ENCODE data around the gene C1QTNF2.
A peak's percentile ranks its signal among the peaks of the same experiment; 100 is the strongest.

Gene C1QTNF2, protein sequence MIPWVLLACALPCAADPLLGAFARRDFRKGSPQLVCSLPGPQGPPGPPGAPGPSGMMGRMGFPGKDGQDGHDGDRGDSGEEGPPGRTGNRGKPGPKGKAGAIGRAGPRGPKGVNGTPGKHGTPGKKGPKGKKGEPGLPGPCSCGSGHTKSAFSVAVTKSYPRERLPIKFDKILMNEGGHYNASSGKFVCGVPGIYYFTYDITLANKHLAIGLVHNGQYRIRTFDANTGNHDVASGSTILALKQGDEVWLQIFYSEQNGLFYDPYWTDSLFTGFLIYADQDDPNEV

DNA sequence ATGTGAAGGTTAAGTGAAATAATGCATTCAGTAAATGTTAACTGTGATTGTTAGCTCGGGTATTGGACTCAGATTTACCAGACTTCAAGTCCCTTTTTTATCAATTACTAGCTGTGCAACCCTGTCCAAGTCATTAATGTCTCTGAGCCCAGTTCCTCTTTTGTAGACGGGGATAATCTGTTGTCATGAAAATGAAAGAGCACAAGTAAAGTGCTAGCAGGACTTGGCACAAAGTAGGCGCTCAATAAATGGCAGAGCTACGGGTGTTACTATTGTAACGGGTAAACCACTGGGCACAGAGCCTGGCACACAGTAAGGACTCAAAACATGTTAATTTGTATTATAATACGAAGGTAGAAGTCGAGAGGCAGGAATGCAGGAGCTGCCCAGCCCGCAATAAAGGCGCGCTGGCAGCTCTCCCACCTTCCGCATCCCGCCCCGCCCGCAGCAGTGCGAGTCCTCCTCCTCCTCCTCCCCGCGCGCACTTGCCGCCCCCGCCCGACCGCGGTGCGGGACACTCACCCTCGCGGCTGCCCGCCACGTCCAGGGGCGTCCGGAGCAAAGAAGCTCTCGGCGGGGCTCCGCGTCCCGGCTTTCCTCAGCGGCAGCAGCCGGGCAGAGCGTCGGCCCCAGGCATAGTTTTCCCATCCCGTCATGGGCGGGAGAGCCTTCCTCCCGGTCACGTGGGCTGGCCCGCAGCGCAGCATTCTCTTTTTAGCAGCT, at the start of gene C1QTNF2:
Gene C1QTNF2 (minus strand): TSS at position 637 of the 723 bp plus-strand sequence. CDS start 15,615 bp downstream, outside the sequence.
- DNase-seq, result peak; percentile 90

DNA sequence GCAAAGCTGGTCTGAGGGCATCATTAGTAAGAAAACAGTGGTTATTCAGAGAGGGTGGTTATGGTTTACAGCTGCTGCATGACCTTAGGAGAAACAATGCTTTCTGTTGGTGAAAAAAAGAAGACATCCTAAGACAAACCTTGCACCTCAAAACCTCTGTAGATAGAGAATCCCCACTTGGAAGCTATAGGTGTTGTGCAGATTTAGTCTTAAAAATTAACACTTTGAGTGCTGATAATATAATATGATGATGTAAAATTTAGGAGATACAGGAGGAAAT, 49.8 kb upstream of the C1QTNF2 start:
- no peak for DNase-seq

DNA sequence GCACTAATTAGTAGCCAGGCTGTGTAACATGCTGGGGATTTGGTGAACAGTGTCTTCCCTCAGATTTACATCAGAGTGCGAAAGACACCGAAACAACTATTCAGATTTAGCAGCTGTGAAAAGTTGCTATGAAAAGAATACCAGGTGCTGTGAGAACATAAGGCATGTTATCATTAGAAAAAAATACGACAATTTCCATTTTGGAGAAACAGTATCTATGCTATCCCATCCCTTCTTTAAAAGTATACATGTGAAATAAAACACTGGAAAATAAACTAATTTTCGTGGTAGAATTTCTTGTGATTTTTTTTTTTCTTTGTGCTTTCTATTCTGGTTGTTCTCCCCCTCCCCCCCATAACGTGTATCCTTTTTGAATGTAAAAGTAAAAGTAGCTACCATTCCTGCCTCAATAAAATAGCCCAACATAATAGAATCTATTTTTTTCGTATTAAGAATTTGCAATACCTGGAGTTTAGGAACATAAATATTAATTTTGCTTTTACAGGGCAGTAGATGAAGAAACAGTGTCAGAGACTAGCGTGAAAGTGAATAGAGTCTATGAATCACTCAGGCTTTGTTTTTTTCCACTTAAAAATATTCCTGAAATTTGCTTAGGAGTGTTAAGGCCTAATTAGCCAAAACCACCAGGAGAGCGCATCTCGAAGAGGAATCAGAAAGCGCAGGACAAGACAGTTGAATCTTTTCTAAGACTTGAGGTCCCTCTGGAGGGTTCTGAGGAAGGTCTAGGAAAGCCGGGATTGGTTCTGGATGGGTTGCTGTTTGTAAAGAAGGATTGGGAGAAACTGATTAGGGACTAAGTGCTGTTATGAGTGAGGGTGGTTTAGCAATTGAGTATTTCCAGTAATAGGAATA, 49.3 kb upstream of the C1QTNF2 start:
- DNase-seq, result no peak

DNA sequence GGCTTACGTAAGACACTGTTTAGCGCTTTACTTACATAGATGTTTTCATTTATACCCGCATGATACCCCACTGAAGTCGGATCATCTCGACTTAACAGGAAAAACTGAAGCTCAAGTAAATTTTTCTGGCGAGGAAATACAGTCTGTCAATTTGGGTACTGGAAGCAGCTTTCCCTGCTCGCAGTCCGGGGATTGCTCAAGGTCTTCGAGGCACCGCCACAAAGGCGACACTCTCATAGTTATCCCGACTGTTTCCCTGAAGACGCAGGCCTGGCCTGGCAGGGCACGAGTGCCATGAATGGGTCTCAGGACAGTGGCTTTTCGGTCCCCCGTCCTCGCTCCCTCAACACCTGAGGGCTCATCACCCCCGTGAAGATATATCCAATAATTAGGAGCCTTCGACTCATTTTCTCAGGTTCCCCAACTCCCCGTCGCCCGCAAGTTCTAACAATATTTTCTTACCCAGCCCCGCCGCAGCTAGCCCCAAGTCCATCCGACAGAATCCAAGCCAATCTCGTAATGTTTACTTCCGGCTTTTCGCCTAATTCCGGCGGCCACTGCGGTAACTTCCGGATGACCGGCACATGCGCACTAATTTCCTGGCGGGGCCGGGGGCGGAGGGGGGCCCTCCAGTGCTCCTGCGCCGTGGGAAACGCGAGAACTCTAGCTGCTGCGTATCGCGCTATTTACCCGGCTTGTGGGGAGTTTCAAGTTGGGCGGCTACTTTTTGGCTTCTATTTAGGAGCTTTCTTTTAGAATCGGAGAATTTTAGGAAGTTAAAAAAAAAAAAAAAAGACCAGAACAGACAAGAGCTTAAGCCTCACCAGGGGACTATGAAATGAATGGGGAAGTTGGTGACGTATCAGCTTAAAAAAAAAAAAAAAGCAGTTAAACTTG, 48.4 kb upstream of the C1QTNF2 start, which contains the start of gene SLU7:
Gene SLU7 (minus strand): TSS at position 521 of the 897 bp plus-strand sequence. CDS start 3,787 bp downstream, outside the sequence.
- DNase-seq, result peak; percentile 98

DNA sequence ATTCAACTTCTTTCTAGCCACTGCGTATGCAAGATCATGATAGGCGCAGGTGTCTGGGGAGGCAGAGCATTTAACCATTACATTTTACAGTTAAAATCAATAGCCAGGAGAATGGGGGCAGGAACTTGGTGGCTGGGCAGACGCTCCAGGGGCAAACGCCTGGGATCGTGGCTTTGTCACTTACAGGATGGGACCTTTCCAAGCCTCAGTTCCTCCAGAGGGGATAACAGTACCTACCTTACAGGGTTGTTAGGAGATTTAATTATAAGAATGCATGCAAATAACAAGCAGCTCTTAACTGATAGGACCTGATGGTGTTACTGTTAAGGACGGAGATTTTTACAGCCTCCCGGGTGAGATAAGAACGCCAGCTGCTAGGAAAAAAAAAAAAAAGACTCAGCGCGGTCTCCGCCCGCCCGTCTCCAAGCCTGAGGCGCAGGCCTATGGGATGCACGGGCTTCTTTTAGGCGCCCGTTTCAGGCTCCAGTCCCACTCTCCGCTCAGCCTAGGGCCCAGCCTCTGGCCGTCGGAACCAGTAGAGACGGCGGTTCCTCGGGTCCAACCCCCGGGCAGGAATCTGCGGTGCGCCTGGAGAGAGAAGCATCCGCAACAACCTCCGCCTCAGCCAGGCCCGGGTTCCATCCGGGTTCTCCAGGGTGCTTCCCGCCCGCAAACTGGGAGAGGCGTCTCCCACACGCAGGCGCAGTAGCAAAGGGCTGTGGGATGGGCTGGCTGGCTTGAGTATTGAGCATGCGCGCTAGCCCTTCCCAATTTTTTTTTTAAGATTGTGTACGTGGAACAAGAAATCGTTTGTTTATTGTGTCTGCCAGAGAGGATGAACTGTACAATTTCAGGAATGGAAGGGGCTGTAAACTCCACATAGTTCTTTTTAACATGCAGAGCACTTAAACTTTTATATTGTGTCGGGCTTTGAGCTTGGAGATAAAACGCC, 29.3 kb upstream of the C1QTNF2 start, which contains the start of gene FAM200C:
Gene FAM200C (minus strand): TSS at position 653 of the 952 bp plus-strand sequence. CDS start 4,564 bp downstream, outside the sequence.
- peak; percentile 98 for DNase-seq

DNA sequence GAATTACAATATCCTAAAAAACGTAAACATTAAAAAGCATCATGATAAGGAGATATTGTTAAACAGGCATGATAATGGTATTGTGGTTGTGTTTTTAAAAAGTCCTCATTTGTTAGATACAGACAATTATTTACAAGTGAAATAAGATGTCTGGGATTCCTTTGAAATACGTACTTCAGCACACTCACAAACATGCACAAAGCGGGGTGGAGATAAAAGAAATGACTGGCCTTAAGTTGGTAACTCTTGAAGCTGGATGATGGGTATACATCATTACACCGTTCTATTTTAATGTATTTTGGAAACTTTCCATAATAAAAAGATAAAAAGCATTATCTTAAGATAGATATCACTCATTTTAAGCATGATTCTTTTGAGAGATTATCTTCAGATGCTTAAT, 28.4 kb upstream of the C1QTNF2 start:
- peak; percentile 36 for DNase-seq

DNA sequence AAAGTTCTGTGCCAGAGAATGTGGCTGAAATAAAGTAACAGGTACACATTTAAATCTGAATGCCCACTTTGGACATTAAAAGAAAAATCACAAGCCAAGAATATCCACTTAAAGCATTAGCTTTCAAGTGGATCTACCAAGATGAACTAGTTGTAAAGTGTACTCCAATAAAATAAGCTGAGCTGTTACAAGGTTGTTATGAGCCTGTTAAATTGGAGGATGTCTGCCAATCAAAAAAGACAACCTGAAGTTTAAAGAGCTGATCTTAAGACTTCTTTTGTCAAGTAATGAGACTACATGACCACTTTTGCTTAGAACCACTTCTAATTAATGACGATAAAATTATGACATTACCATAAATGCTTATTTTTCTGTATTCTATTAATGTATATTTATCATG, 27.1 kb upstream of the C1QTNF2 start:
- no peak for DNase-seq

DNA sequence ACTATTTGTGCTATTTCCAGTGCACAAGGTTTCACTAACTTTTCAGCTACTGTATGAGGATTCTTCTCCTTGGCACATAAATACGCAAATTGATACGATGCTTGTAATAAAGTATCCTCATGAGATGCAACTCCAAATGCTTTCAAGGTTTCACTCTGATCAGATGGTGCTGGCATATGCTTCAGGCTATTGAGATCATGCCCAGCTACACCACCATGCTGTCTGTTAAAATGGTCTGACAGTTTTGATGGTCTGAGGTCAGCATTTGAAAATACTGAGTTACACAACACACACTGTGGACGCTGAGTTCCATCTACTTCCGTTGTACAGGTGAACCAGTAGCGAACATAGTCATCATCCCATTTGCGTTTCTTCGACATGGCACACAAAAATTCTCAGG, 24.7 kb upstream of the C1QTNF2 start:
- no peak for DNase-seq

DNA sequence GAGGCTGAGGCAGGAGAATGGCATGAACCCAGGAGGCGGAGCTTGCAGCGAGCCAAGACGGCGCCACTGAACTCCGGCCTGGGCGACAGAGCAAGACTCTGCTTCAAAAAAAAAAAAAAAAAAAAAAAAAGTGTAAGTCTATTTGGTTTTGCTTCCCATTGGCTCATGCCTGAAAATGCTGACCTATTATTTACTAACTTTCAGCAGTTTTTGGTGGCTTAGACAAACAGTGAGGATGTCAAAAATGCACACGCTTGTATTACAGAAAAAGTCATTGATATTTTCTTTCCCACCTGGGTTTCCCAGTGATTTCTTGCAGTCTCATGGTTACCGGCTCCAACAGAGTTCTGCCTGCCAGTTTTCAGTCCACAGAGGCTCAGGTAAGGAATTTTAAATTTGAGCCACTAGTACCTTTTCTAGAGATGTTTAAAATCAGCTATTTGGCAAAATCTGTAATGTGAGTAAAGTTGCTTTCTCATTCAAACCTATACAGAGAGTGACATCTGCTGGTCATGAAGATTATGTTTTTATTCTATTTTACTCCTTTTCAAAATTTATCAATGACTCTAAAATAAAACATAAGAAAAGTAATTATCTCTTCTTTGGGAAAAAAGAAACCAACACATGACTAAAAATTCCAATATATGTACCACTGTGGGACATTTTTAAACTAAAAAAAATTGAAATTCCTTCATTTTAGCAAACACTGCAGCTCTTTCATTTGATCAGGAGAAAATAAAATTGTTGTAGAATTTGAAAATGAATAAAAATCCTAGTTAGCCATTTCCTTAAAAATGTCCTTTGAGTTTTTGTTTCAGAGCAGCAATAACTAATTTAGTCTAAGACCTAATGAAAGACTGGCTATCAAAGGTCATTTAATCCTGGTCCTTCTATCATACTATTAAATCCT, 20.6 kb upstream of the C1QTNF2 start:
- peak; percentile 56 for DNase-seq

DNA sequence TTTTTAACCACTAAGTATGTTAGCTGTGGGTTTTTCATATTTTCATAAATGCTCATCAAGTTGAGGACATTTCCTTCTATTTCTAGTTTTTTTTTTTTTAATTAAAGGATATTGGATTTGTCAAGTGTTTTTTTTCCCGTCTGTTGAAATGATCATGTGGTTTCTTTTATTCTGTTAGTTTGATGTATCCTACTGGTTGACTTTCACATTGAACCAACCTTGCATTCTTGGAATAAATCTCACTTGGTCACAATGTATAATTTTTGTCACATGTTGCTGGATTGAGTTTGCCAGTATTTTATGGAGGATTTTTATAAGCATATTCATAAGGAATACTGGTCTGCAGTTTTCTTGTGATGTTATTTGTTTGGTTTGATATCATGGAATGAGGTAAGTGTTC, 17.0 kb upstream of the C1QTNF2 start:
- DNase-seq, result no peak

DNA sequence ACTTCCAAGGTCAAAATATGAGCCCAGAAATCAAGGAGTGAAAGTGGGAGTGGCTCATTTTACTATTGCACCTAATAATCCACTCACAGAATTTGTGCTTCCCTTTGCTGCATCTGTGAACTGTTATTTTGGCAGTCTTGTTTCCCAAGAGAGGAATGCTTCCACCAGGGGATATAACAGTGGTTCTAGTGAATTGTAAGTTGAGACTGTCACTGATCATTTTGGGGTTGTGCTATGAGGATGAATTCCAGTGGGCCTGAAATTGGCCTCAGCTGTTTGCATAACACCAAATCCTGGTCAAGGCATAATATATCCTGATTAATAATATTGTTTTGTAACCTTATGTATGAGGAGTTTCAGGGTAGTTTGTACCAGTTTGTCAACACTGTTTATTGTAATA, 15.1 kb upstream of the C1QTNF2 start:
- DNase-seq, result no peak

DNA sequence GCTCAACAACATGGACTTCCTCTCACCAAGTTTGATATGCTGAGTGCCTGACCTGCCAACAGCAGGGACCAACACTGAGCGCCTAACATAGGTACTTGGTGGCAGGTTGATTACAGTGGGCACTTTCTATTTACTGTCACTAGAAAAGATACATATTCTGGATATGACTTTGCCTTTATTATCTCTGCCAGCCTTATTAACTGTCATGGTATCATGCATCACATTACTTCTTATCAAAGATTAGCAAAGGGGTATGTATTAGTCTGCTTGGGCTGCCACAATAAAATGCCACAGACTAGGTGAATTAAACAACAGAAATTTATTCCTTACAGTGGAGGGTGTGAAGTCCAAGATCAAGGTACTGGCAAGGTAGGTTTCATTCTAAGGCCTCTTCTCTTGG, 14.3 kb upstream of the C1QTNF2 start:
- DNase-seq, result no peak

DNA sequence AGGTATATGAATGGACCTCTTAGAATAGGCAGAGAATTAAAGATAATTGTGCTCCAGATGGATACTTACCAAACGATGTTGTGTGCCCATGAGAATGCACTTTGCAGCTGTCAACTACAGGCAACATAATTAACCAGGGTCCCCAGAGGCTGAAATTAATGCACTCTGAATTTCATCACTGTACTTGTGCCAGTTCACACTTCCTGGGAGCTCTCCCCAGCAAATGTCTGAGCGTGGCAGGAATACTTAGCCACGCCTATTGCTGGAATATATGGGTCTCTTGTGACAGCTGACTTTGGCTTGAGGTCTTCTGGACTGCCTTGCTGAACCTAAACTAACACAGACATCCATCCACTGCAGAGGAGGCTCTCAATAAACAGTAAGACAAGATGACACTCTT, 11.9 kb upstream of the C1QTNF2 start:
- no peak for DNase-seq

DNA sequence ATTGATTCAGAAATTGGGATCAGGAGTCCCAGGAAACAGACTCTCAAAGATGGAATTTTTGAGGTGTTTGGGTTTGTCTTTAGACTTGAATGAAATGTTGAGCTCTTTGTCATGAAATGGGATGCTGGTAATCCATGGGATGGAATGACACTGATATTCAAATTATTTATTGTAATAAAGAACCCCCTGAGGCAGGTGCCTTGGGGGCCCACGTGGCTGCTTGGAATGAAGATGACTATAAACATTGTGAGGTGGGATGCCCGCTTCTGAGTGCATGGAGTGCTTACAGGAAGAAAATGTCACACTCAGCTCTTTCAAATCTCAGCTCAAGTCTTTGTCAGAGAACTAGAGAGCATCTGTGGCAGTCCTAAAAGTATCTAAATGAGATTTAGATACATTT, 9.6 kb upstream of the C1QTNF2 start:
- no peak for DNase-seq

DNA sequence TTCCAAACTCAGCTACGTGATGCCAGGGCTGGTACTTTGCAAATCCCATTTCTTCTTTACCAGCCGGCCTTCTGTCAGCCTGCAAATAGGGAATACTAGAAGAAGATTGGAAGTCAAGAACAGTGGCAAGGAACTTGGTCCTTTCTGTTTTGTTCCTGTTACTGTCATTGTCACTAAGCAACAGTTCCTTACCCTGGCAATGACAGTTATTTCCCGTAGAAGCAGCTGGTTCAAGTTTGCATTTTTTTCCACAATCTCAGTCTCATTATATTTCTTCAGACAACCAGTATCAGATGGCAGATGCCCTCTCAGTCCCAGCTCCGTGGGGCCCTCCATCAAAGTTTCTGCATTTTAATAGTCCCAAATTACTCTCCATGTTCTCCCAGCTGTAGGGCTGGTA, 9.1 kb upstream of the C1QTNF2 start:
- DNase-seq, result no peak

DNA sequence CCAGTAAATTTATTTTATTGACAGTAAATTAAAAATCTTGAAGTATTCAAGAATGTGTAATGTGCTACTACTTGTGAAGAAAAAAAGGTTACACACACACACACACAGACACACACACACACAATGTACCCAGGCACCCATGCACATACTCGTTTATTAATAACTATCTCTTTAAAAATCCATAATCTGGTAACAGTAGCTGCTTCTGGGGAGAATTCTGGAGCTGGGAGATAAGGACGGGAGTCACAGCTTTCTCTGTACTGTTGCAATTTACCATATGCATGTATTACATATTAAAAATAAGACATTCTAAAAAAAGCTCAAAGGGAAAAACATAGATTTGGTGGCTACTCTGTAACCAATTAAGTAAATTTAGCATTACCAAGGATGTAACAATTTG, 7.9 kb upstream of the C1QTNF2 start:
- no peak for DNase-seq

DNA sequence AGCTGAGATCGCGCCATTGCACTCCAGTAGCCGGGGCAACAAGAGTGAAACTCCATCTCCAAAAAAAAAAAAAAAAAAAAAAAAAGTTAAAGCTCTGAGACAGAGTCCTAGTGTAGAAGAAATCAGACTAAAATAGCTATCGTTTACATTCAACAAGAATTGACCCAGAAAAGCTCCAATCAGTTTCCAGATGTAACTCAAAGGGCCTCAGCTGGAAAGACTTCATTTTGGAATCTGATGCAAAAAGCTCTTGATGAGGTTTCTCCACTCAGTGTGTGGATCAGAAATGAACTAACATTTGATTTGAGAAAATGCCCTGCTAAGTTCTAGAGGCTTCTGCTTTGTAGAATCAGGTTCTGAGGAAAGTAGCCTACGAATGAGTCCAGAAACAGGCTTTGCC, 7.2 kb upstream of the C1QTNF2 start:
- DNase-seq, result no peak

DNA sequence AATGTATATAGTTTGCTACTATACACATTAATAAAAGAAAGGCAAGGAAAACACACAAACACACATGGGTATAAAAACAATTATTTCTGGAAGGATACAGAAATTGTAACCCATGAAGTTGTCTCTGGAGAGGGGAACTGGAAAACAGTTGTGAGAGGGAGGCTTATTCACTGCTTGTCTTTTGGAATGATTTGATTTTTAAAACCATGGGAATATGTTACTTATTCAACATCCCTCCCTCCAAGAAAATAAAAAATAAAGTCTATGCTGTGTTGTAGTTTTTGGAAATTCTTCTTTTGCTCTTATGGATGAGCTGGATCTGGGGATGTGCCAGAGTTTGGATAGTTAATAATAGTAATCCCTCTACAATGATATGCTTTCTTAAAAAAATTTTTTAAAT, 6.0 kb upstream of the C1QTNF2 start:
- DNase-seq, result no peak

DNA sequence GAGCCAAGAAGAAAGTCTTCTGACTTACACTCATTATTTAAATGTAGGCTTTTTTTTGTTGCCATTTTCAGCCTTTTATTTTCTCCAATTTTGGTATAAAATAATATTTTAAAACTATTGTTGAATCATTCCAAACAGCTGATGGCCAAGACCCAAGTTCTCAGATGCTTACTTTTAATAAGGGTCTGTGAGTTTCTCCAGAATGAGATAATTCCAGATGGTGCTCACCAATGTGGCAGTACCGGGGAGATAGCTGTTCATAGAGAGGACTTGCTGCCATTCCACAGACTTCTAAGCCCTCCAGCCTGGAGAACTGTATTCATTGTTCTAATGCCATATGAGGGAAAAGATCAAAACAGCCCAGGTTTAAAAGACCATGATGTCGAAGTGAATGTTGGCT, 5.3 kb upstream of the C1QTNF2 start:
- no peak for DNase-seq

DNA sequence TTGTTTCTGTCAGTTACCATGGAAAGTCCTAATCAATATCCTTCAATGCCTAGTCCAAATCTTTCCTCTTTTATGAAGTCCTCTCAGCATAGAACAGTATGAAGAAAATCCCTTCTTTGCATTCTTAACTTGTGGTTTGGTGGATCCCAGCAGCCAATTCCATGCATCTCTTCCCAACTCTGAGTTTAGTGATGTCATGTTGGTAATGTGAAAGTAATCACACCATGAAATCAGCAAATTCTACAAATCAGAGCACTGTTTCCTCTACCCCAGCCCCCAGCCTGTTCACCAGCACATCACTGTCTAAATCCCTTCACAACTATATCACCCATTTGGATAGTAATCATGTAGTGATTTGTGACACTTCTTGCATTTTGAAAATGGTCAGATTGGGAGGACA, 4.7 kb upstream of the C1QTNF2 start:
- no peak for DNase-seq
